SK-N-SH treated with all-trans-retinoic acid at 6 μM for 48 hours (cell line): Measurements from ENCODE around the gene USP1.

Experiments used
- ARNTL ChIP-seq: fragments of 450-650 bp; formaldehyde crosslinking; IDR thresholded peaks from 2 replicates; pipeline ENCODE4 v1.5.0; 2020; ENCODE audit warnings: low read depth, mild to moderate bottlenecking, moderate library complexity, borderline replicate concordance
- GLIS3 ChIP-seq: fragments of 250-450 bp; sonication (Bioruptor Pico); IDR thresholded peaks from 2 replicates; pipeline ENCODE4 v1.5.0; 2020; ENCODE audit warnings: mild to moderate bottlenecking, moderate library complexity
- ISL1 ChIP-seq: fragments of 250-450 bp; sonication (Bioruptor Pico); IDR thresholded peaks from 2 replicates; pipeline ENCODE4 v2.1.2; 2022; ENCODE audit warnings: mild to moderate bottlenecking, moderate library complexity
- SNAI2 ChIP-seq: fragments of 250-450 bp; sonication (Bioruptor Pico); IDR thresholded peaks from 2 replicates; pipeline ENCODE4 v1.5.0; 2020; ENCODE audit warnings: mild to moderate bottlenecking, moderate library complexity
- ZFP3 ChIP-seq: fragments of 250-450 bp; sonication (Bioruptor Pico); IDR thresholded peaks from 2 replicates; pipeline ENCODE4 v1.5.0; 2020; ENCODE audit warnings: mild to moderate bottlenecking, moderate library complexity
- ZFP30 ChIP-seq: fragments of 450-650 bp; formaldehyde crosslinking; IDR thresholded peaks from 2 replicates; pipeline ENCODE4 v1.5.0; 2022; ENCODE audit warnings: mild to moderate bottlenecking, moderate library complexity
- ZNF70 ChIP-seq: fragments of 450-650 bp; formaldehyde crosslinking; IDR thresholded peaks from 2 replicates; pipeline ENCODE4 v1.5.0; 2020; ENCODE audit warnings: mild to moderate bottlenecking, moderate library complexity
- TF ChIP-seq, protein P1 (sequence below): fragments of 250-450 bp; sonication (Bioruptor Pico); IDR thresholded peaks from 2 replicates; pipeline ENCODE4 v1.5.0; 2020; ENCODE audit warnings: mild to moderate bottlenecking, moderate library complexity
- TF ChIP-seq, protein P2 (sequence below): fragments of 250-450 bp; sonication (Bioruptor Pico); IDR thresholded peaks from 2 replicates; pipeline ENCODE4 v1.8.0; 2020; ENCODE audit warnings: mild to moderate bottlenecking, moderate library complexity, borderline replicate concordance

DNA sequence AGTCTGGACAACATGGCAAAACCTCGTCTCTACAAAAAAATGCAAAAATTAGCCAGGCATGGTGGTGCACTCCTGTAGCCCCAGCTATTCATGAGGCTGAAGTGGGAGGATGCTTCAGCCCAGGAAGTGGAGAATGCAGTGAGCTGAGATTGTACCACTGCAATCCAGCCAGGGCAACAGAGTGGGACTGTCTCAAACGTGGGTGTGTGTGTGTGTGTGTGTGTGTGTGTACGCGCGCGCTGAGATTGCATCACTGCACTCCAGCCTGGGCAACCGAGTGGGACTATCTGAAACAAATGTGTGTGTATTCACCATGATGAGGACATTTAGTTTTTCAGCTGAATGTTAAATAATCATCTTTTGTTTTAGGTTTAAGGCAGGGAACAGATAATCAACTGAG lies 21.1 kb downstream of the USP1 start:
- TF ChIP-seq ARNTL (CRISPR knock-in tag) (no peak), ZFP30 (CRISPR knock-in tag) (no peak), ISL1 (CRISPR knock-in tag) (no peak), SNAI2 (CRISPR knock-in tag) (no peak), GLIS3 (CRISPR knock-in tag) (no peak), ZNF70 (CRISPR knock-in tag) (no peak), ZFP3 (CRISPR knock-in tag) (no peak)
- TF ChIP-seq, protein P1, sequence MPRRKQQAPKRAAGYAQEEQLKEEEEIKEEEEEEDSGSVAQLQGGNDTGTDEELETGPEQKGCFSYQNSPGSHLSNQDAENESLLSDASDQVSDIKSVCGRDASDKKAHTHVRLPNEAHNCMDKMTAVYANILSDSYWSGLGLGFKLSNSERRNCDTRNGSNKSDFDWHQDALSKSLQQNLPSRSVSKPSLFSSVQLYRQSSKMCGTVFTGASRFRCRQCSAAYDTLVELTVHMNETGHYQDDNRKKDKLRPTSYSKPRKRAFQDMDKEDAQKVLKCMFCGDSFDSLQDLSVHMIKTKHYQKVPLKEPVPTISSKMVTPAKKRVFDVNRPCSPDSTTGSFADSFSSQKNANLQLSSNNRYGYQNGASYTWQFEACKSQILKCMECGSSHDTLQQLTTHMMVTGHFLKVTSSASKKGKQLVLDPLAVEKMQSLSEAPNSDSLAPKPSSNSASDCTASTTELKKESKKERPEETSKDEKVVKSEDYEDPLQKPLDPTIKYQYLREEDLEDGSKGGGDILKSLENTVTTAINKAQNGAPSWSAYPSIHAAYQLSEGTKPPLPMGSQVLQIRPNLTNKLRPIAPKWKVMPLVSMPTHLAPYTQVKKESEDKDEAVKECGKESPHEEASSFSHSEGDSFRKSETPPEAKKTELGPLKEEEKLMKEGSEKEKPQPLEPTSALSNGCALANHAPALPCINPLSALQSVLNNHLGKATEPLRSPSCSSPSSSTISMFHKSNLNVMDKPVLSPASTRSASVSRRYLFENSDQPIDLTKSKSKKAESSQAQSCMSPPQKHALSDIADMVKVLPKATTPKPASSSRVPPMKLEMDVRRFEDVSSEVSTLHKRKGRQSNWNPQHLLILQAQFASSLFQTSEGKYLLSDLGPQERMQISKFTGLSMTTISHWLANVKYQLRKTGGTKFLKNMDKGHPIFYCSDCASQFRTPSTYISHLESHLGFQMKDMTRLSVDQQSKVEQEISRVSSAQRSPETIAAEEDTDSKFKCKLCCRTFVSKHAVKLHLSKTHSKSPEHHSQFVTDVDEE = no peak
- TF ChIP-seq, protein P2, sequence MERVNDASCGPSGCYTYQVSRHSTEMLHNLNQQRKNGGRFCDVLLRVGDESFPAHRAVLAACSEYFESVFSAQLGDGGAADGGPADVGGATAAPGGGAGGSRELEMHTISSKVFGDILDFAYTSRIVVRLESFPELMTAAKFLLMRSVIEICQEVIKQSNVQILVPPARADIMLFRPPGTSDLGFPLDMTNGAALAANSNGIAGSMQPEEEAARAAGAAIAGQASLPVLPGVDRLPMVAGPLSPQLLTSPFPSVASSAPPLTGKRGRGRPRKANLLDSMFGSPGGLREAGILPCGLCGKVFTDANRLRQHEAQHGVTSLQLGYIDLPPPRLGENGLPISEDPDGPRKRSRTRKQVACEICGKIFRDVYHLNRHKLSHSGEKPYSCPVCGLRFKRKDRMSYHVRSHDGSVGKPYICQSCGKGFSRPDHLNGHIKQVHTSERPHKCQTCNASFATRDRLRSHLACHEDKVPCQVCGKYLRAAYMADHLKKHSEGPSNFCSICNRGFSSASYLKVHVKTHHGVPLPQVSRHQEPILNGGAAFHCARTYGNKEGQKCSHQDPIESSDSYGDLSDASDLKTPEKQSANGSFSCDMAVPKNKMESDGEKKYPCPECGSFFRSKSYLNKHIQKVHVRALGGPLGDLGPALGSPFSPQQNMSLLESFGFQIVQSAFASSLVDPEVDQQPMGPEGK = no peak
